K562 (cell line): ENCODE measurements around the gene WASL. TPM values are rescaled to one million over a fixed set of nuclear protein-coding genes. Genes with fewer than 3 reads are reported as not detected.

Source experiments
- ARNT ChIP-seq, 2 experiments: fragments of 450-650 bp; IDR thresholded peaks; 2 replicates each; pipeline ENCODE4 v1.6.1; 2016; ENCODE audit warnings: mild to moderate bottlenecking in 1 of 2
- CHCHD3 ChIP-seq: fragments of 250-450 bp; sonication (Bioruptor Pico); IDR thresholded peaks from 2 replicates; pipeline ENCODE4 v2.1.2; 2022; ENCODE audit warnings: mild to moderate bottlenecking
- EGR1 ChIP-seq: fragments of 450-650 bp; conservative IDR thresholded peaks from 2 replicates; pipeline ENCODE4 v1.6.1; 2017; ENCODE audit warnings: mild to moderate bottlenecking
- FOXK1 ChIP-seq: sonication (generic); formaldehyde crosslinking; IDR thresholded peaks from 2 replicates; pipeline ENCODE4 v1.8.0; 2022; ENCODE audit warnings: missing genetic modification reagents, mild to moderate bottlenecking, borderline replicate concordance
- GATA2 ChIP-seq: sonication (generic); formaldehyde crosslinking; IDR thresholded peaks from 2 replicates; pipeline ENCODE4 v1.4.0; 2020; ENCODE audit warnings: mild to moderate bottlenecking, missing genetic modification reagents
- IRF2 ChIP-seq: sonication (generic); formaldehyde crosslinking; IDR thresholded peaks from 2 replicates; pipeline ENCODE4 v1.8.1; 2022; ENCODE audit warnings: mild to moderate bottlenecking, missing genetic modification reagents
- JUND ChIP-seq, 2 experiments: IDR thresholded peaks; 2 replicates in 1 of 2; 3 replicates in 1 of 2; pipeline ENCODE4 v1.6.1; 2011; ENCODE audit warnings: borderline replicate concordance in 2 of 2, low read depth in 2 of 2, low read length in 2 of 2, improper control_type of control experiment in 1 of 2, missing biosample characterization in 1 of 2, missing genetic modification characterization in 1 of 2, missing genetic modification reagents in 1 of 2
- LEF1 ChIP-seq: fragments of 450-650 bp; IDR thresholded peaks from 2 replicates; pipeline ENCODE4 v1.6.1; 2016; ENCODE audit warnings: mild to moderate bottlenecking
- MCM3 ChIP-seq: fragments of 450-650 bp; IDR thresholded peaks from 2 replicates; pipeline ENCODE4 v1.6.1; 2016
- MED1 ChIP-seq: sonication (generic); formaldehyde crosslinking; IDR thresholded peaks from 2 replicates; pipeline ENCODE4 v1.8.1; 2023; ENCODE audit warnings: missing genetic modification reagents, borderline replicate concordance
- SAFB ChIP-seq: fragments of 200-400 bp; formaldehyde crosslinking; IDR thresholded peaks from 2 replicates; pipeline ENCODE4 v1.6.1; 2017; ENCODE audit warnings: low read depth, low read length, borderline replicate concordance
- SRSF3 ChIP-seq: fragments of 200-400 bp; formaldehyde crosslinking; IDR thresholded peaks from 2 replicates; pipeline ENCODE4 v1.6.1; 2016; ENCODE audit warnings: mild to moderate bottlenecking, low read length, moderate library complexity; ENCODE audit not compliant: insufficient read depth
- XRCC4 ChIP-seq: IDR thresholded peaks from one replicate; pipeline ENCODE4 v1.6.1; 2011; ENCODE audit not compliant: insufficient read depth, insufficient read length; ENCODE audit errors: extremely low read depth
- ZNF696 ChIP-seq: fragments of 250-450 bp; sonication (Bioruptor Pico); conservative IDR thresholded peaks from 2 replicates; pipeline ENCODE4 v1.4.0; 2020; ENCODE audit warnings: mild to moderate bottlenecking, moderate library complexity
- ZNF717 ChIP-seq: fragments of 250-450 bp; sonication (Bioruptor Pico); IDR thresholded peaks from 2 replicates; pipeline ENCODE4 v1.5.0; 2021
- polyA plus RNA-seq, 8 experiments: library from polyadenylated mRNA; depleted of rRNA in 4 of 8; stranded (reverse) in 5 of 8; unstranded in 3 of 8; fragments of >200 nt; fragmentation: Nextera tagmentation in 2 of 8; fragmentation: Illumina TruSeq in 1 of 8; extraction: Ambion mirVana in 2 of 8; extraction: Trizol in 1 of 8; gene quantifications; 2 replicates each; pipeline versions ENCODE4 v1.2.1 to v1.2.3, GENCODE V29; 2011 to 2014; ENCODE audit warnings: inconsistent platforms in 1 of 8, missing spikeins in 1 of 8
- total RNA-seq, 7 experiments: library from RNA; depleted of rRNA in 6 of 7; stranded (reverse); fragments of >200 nt in 6 of 7; fragmentation: Illumina TruSeq in 2 of 7; extraction: Trizol in 2 of 7; gene quantifications; 2 replicates each; pipeline versions ENCODE4 v1.2.1 to v1.2.3, GENCODE V29; 2011 to 2021; ENCODE audit warnings: low replicate concordance in 1 of 7
- TF ChIP-seq, protein P1 (sequence below): fragments of 250-450 bp; sonication (Bioruptor Pico); IDR thresholded peaks from 2 replicates; pipeline ENCODE4 v1.6.1; 2021; ENCODE audit warnings: mild to moderate bottlenecking
- TF ChIP-seq, protein P2 (sequence below): sonication (generic); formaldehyde crosslinking; IDR thresholded peaks from 2 replicates; pipeline ENCODE4 v1.8.1; 2023; ENCODE audit warnings: mild to moderate bottlenecking, missing genetic modification reagents
- TF ChIP-seq, protein P3 (sequence below): fragments of 450-650 bp; IDR thresholded peaks from 2 replicates; pipeline ENCODE4 v1.6.1; 2017; ENCODE audit warnings: antibody characterized with exemption, mild to moderate bottlenecking

Gene WASL
- total and polyA plus RNA-seq, 9 of the 15 experiments (the other 6 are each of a cell fraction or from before 2014, with no cell fraction given) = 3.2 to 13.9 (median 8.3) TPM

DNA sequence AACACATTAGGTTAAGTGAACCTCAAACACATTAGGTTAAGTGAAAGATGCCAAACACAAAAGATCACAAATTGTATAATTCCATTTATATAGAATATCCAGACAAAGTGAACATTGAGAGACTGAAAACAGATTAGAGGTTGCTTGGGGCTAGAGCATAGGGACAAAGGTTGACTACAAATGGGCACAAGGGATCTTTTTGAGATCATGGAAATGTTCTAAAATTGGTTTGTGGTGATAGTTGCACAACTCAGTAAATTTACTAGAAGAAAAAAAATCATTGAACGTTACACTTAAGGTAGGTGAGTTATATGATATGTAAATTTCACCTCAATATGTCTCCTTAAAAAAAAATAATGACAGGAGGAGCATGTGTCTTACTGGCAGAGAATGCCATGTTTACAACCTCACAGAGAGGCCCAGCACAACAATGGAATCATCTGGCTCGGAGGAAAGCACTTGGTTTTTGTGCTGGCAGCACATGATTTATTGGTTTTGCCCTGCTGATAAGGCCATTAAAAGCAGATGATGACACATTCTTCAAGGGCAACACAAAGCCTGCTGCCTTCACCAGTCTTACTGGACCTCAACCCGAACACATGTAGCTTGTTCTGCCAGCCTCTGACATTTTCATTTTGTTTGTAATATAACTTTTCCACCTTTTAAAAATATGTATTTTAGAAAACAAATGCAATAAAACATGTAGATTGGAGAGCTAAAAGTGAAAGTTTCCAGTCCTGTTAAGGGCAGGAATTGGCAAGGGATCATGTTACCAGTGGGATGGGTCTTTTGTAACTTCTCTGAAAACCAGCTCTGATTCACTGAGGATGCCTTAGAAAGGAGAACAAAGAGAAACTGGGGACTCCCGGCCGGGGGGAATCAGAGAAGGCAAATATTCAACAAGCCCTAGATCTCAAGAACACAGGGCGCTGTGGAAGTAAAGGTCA, 105.0 kb downstream of the WASL start (continued):
- no peak for TF ChIP-seq SRSF3
- no peak for TF ChIP-seq XRCC4
- TF ChIP-seq, protein P1, sequence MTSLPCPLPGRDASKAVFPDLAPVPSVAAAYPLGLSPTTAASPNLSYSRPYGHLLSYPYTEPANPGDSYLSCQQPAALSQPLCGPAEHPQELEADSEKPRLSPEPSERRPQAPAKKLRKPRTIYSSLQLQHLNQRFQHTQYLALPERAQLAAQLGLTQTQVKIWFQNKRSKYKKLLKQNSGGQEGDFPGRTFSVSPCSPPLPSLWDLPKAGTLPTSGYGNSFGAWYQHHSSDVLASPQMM = no peak
- TF ChIP-seq SAFB = no peak
- TF ChIP-seq, protein P2, sequence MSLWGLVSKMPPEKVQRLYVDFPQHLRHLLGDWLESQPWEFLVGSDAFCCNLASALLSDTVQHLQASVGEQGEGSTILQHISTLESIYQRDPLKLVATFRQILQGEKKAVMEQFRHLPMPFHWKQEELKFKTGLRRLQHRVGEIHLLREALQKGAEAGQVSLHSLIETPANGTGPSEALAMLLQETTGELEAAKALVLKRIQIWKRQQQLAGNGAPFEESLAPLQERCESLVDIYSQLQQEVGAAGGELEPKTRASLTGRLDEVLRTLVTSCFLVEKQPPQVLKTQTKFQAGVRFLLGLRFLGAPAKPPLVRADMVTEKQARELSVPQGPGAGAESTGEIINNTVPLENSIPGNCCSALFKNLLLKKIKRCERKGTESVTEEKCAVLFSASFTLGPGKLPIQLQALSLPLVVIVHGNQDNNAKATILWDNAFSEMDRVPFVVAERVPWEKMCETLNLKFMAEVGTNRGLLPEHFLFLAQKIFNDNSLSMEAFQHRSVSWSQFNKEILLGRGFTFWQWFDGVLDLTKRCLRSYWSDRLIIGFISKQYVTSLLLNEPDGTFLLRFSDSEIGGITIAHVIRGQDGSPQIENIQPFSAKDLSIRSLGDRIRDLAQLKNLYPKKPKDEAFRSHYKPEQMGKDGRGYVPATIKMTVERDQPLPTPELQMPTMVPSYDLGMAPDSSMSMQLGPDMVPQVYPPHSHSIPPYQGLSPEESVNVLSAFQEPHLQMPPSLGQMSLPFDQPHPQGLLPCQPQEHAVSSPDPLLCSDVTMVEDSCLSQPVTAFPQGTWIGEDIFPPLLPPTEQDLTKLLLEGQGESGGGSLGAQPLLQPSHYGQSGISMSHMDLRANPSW = no peak
- TF ChIP-seq, protein P3, sequence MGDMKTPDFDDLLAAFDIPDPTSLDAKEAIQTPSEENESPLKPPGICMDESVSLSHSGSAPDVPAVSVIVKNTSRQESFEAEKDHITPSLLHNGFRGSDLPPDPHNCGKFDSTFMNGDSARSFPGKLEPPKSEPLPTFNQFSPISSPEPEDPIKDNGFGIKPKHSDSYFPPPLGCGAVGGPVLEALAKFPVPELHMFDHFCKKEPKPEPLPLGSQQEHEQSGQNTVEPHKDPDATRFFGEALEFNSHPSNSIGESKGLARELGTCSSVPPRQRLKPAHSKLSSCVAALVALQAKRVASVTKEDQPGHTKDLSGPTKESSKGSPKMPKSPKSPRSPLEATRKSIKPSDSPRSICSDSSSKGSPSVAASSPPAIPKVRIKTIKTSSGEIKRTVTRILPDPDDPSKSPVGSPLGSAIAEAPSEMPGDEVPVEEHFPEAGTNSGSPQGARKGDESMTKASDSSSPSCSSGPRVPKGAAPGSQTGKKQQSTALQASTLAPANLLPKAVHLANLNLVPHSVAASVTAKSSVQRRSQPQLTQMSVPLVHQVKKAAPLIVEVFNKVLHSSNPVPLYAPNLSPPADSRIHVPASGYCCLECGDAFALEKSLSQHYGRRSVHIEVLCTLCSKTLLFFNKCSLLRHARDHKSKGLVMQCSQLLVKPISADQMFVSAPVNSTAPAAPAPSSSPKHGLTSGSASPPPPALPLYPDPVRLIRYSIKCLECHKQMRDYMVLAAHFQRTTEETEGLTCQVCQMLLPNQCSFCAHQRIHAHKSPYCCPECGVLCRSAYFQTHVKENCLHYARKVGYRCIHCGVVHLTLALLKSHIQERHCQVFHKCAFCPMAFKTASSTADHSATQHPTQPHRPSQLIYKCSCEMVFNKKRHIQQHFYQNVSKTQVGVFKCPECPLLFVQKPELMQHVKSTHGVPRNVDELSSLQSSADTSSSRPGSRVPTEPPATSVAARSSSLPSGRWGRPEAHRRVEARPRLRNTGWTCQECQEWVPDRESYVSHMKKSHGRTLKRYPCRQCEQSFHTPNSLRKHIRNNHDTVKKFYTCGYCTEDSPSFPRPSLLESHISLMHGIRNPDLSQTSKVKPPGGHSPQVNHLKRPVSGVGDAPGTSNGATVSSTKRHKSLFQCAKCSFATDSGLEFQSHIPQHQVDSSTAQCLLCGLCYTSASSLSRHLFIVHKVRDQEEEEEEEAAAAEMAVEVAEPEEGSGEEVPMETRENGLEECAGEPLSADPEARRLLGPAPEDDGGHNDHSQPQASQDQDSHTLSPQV = no peak
- TF ChIP-seq GATA2 (CRISPR knock-in tag) = no peak
- no peak for TF ChIP-seq IRF2 (CRISPR knock-in tag)
- no peak for TF ChIP-seq EGR1
- no peak for TF ChIP-seq MED1 (CRISPR knock-in tag)
- TF ChIP-seq MCM3 = no peak
- TF ChIP-seq LEF1 = peak; percentile 50; the same call in 1 of the 2 replicates
- TF ChIP-seq ZNF717 (CRISPR knock-in tag) = no peak
- no peak for TF ChIP-seq ZNF696
- no peak for TF ChIP-seq FOXK1 (CRISPR knock-in tag)
- no peak for TF ChIP-seq ARNT (IDR thresholded peaks at IDR 0.05)
- peak; percentile 86 for TF ChIP-seq JUND (IDR thresholded peaks at IDR 0.05; ENCODE audit: borderline replicate concordance, low read depth, low read length)
- TF ChIP-seq JUND (tag; IDR thresholded peaks at IDR 0.05; ENCODE audit: borderline replicate concordance, low read depth, low read length) = peak; percentile 90; the same call in 2 of the 3 replicates
- no peak for TF ChIP-seq CHCHD3 (CRISPR knock-in tag)
